GM19099 (cell line): ENCODE data around the gene TUBB1.
A peak's percentile ranks its signal among the peaks of the same experiment; 100 is the strongest.

ENCODE experiments used
- POLR2A ChIP-seq: IDR thresholded peaks from 3 replicates; pipeline ENCODE4 v1.6.1; 2011; ENCODE audit warnings: low read depth; ENCODE audit not compliant: insufficient read length; ENCODE audit errors: extremely low read depth

TUBB1 gene

GRCh38 chr20:59017493-59018231 lies 1.6 kb upstream of the TUBB1 start:
- no peak for TF ChIP-seq POLR2A

- no peak for TF ChIP-seq POLR2A
Observed at GRCh38 chr20:59018817-59019216, 412 bp upstream of the TUBB1 start.

DNA sequence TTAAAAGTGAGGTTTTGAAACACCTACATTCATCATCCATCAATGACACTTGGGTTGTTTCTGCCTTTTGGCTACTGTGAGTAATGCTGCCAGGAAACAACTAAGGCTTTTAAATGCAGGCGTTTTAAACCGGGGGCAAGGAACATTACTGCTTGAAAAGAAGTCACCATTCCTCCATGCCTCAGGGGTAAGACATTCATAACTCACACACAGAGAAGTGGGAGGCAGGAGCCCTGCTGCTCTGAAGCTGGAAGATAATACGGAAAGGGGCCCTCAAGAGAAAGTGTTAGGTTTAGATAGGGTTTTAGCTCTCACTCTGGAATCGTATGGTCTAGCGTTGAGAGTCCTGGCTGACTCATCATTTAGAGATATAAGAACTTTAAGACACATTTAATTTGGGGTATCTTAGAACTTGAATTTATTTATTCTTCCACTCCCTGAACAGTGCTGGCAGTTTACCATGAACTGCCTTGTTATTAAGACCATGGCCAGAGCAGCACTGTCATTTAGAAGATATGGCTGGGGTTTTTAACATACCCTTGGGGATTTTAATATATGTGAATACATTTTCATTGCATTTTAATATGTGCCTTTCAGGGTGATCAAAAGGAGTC lies 1.8 kb downstream of the TUBB1 start:
- TF ChIP-seq POLR2A: no peak

DNA sequence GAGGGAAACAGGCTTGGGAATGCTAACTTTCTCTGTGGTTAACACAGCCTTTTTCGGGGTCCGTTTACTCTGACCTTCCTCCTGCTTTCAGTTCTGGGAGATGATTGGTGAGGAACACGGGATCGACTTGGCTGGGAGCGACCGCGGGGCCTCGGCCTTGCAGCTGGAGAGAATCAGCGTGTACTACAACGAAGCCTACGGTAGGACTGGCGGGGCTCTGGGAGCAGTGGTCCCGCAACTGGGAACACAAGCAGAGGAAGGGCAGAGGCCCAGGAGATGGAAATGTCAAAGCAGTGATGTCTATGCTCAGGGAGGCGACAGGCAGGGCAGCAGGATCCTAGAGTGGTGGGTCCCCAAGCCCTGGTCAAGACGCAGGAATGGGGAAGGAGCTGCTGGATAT lies 3.5 kb downstream of the TUBB1 start:
- TF ChIP-seq POLR2A: no peak

DNA sequence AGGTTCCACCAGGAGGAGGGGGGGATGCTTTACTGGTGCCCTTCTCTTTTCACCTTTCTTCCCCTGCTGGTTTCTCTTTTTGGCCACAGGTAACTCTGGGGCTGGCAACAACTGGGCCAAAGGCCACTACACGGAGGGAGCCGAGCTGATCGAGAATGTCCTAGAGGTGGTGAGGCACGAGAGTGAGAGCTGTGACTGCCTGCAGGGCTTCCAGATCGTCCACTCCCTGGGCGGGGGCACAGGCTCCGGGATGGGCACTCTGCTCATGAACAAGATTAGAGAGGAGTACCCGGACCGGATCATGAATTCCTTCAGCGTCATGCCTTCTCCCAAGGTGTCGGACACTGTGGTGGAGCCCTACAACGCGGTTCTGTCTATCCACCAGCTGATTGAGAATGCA lies 4.4 kb downstream of the TUBB1 start:
- TF ChIP-seq POLR2A: no peak

DNA sequence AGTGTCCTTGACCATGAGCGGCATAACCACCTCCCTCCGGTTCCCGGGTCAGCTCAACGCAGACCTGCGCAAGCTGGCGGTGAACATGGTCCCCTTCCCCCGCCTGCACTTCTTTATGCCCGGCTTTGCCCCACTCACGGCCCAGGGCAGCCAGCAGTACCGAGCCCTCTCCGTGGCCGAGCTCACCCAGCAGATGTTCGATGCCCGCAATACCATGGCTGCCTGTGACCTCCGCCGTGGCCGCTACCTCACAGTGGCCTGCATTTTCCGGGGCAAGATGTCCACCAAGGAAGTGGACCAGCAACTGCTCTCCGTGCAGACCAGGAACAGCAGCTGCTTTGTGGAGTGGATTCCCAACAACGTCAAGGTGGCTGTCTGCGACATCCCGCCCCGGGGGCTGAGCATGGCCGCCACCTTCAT lies 4.9 kb downstream of the TUBB1 start:
- no peak for TF ChIP-seq POLR2A

GRCh38 chr20:59025086-59025485 lies 5.9 kb downstream of the TUBB1 start:
- no peak for TF ChIP-seq POLR2A

DNA sequence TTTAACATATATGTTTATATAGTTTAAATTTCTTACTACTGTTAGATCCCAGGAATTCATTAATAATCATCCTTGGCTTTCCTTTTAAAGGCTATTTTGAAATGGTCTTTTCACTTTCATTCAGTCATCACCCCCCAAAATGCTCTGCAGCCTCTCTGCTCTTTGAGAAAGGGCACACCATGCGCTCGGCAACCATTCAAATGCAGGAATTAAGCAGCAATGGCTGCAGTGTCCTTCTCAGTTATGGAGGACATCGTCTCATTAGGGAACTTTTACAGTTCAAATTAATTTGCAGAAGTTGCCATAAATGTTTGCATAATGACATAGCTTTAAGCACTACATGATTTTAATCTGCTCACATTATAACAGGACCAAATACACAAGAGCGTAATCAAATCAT lies 6.3 kb downstream of the TUBB1 start:
- TF ChIP-seq POLR2A: no peak

- TF ChIP-seq POLR2A: no peak
Observed at GRCh38 chr20:59026904-59027740, 7.9 kb downstream of the TUBB1 start.

- no peak for TF ChIP-seq POLR2A
Observed at GRCh38 chr20:59027741-59028320, 8.6 kb downstream of the TUBB1 start.

- TF ChIP-seq POLR2A: no peak
Observed at GRCh38 chr20:59028812-59029211, 9.6 kb downstream of the TUBB1 start.

- peak; percentile 6 for TF ChIP-seq POLR2A
Observed at GRCh38 chr20:59030911-59031563, 11.8 kb downstream of the TUBB1 start.

GRCh38 chr20:59031564-59032022 lies 12.4 kb downstream of the TUBB1 start:
- TF ChIP-seq POLR2A: no peak

DNA sequence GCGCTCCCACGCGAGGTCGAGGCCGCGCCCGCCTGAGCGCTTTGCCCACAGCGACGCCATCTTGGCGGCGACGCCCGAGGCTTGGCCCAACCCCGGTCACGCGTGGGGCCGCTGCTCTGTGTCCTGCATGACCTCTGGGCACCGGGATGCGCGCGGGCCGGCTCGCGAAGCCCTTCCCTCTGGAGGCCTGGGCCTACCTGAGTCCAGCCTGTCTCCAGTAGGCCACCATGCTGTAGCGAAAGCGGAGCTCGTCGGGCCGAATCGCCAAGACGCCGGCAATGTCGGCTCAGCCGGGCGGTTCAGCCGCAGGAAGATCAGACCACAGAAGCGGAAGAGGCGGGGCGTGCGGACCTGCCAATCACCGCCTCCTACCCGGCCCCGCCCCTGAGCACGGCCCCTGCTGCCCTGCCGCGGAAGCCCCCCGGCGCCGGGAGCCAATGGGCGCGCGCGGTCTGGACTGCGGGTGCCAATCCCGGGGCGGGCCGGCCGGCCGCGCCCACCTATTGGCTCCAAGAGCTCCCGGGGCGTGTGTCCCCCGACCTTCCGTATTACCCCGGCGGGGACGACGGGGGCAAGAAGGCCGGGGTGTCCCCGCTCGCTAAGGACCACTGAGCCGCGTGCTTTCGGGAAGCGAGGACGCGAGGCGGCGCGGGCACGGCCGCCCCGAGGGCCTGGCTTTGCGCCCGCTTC lies 12.9 kb downstream of the TUBB1 start, which contains the start of gene ATP5F1E:
Gene ATP5F1E, minus strand, starts transcription at position 313 of the 690 bp plus-strand sequence. Its CDS starts 84 bp downstream, at position 229.
- TF ChIP-seq POLR2A: peak; percentile 94
